Stomach (tissue), 4 donors: ENCODE results near the gene CRLF3.

Source experiments
- CTCF ChIP-seq, 7 experiments: fragments of 450-650 bp in 4 of 7; fragments of 200-600 bp in 3 of 7; sonication (generic) in 3 of 7; IDR thresholded peaks; one replicate each; pipeline ENCODE4 v1.5.1; 2016 to 2019; ENCODE audit warnings: antibody characterized with exemption in 7 of 7, control low read depth in 2 of 7, mild to moderate bottlenecking in 1 of 7
- EP300 ChIP-seq: sonication (generic); formaldehyde crosslinking; IDR thresholded peaks from one replicate; pipeline ENCODE4 v1.6.1; 2017; ENCODE audit warnings: antibody characterized with exemption

DNA sequence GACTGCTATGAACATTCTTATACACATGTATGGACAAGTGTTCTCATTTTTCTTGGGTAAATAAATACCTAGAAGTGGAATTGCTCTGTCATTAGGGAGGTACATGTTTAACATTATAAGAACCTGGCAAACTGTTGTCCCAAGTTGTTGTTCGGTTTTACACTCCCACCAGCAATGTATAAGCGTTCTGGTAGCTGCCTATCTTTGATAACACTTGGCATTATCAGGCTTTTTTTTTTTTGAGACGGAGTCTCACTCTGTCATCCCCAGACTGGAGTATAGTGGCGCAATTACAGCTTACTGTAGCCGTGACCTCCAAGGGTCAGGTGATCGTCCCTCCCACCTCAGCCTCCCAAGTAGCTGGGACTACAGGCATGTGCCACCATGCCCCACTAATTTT lies 23.5 kb upstream of the CRLF3 start:
- TF ChIP-seq CTCF (IDR thresholded peaks at IDR 0.05) (no peak), EP300 (no peak)
